ENCODE data around the gene CLCN7. TPM values are rescaled to one million over a fixed set of nuclear protein-coding genes. Genes with fewer than 3 reads are reported as not detected.

The CLCN7 gene
- total and polyA plus RNA-seq, 2 donors (not counting 3 experiments of a cell fraction or from before 2014, with no cell fraction given), result 59.8 to 94.9 TPM

DNA sequence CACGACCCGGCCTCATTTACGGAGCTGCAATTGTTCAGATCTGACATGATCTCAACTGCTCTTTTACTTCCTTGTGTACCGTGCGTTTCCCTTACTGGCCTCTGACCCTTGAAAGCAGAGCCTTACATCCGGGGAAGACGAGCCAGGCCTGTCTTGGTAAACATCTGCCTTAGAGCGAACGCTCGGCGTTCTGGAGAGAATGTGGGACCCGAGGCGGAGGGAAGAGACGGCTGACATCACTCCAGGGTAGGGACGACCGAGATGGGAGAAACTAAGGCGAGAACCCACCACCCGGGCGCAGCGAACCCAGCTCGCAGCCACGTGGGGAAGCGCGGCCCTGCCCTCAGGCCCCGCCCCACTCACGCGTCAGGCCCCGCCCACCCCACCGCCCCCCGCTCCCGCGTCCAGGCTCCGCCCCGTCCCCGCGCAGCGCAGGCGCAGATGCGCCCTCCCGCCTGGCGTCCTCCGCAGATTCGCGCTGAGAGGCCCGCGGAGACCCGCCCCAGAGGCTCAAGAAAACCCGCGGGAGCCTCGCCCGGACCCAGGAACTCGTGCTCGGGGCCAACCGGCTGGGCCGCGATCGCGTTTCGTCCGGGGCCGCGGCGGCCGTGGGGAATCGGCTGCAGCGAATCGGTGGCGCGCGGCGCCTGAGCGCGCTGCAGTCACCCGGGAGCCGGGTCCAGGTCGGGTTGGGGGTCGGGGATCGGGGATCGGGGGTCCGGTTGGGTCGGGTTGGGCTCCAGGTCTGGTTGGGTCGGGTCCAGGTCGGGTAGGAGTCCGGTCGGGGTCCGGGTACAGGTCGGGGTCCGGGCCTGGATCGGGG is 18.3 kb upstream of the CLCN7 start, which contains the start of gene TELO2:
Gene TELO2 (plus strand): TSS at position 438 of the 823 bp plus-strand sequence. CDS start 922 bp downstream, outside the sequence.
- ChIA-PET POLR2A (interaction anchor here (0.7 kb wide), 1 partner anchor 17 kb away, joined by 4 read pairs; no protein-coding TSS in a partner anchor), CTCF (interaction anchor here (0.6 to 2.3 kb wide), 12 partner anchors 10 to 232 kb away, joined by 3 to 24 read pairs (median 6); partner anchors contain the start of genes JPT2 and MAPK8IP3)
- Histone ChIP-seq H3K4me1 (ENCODE audit: control insufficient read depth, extremely low read depth, insufficient read depth, low read length) (peaks cover 15% of the 10 kb centered on the region), H3K4me3 (replicated peaks in 1 of 3; ENCODE audit: insufficient read depth in 1 of 3, low read depth in 1 of 3, low read length in 3 of 3) (peak within 1 kb of the TSS; percentile 67 to 85 (median 77)), H3K9me3 (replicated peaks; ENCODE audit: control insufficient read depth, insufficient read depth, low read length) (no peaks in the 10 kb centered on the region), H3K4me2 (ENCODE audit: insufficient read depth, low read length) (peak within 1 kb of the TSS; percentile 83), H4K20me1 (replicated peaks; ENCODE audit: control insufficient read depth, extremely low read depth, insufficient read depth, low read length) (no peaks in the 10 kb centered on the region), H3K9ac (replicated peaks; ENCODE audit: extremely low read depth, insufficient read depth, low read length) (peak within 1 kb of the TSS; percentile 93), H3K27me3 (ENCODE audit: control insufficient read depth in 2 of 2, insufficient read depth in 2 of 2, low read length in 2 of 2) (no peaks in the 10 kb centered on the region), H3K79me2 (ENCODE audit: control insufficient read depth, insufficient read depth, low read length) (peaks cover 19% of the 10 kb centered on the region), H3K36me3 (ENCODE audit: control insufficient read depth in 2 of 2, extremely low read depth in 1 of 2, insufficient read depth in 2 of 2, low read length in 2 of 2) (peaks cover 3 to 8% of the 10 kb centered on the region in 2 experiments), H3K9me1 (replicated peaks; ENCODE audit: control insufficient read depth, extremely low read depth, insufficient read depth, low read length) (no peaks in the 10 kb centered on the region), H3K27ac (ENCODE audit: insufficient read depth, low read depth, low read length) (peak within 1 kb of the TSS; percentile 84), H2AFZ (ENCODE audit: low read depth, low read length) (peak within 1 kb of the TSS; percentile 98)
- dilution Hi-C loops (cut with MboI; ENCODE audit: extremely low pct_ligation_motif_present, low sequenced_read_pairs) (no loop called here), intact Hi-C loops (cut with micrococcal nuclease) (loop anchor here (5.0 kb wide), 1 partner anchor 214 kb away; the partner anchor contains the start of gene MAPK8IP3)
- DNase-seq (ENCODE audit: low read depth, low spot score) (peak; percentile 63), FAIRE-seq (peak; percentile 68)
- TF ChIP-seq, protein P1, sequence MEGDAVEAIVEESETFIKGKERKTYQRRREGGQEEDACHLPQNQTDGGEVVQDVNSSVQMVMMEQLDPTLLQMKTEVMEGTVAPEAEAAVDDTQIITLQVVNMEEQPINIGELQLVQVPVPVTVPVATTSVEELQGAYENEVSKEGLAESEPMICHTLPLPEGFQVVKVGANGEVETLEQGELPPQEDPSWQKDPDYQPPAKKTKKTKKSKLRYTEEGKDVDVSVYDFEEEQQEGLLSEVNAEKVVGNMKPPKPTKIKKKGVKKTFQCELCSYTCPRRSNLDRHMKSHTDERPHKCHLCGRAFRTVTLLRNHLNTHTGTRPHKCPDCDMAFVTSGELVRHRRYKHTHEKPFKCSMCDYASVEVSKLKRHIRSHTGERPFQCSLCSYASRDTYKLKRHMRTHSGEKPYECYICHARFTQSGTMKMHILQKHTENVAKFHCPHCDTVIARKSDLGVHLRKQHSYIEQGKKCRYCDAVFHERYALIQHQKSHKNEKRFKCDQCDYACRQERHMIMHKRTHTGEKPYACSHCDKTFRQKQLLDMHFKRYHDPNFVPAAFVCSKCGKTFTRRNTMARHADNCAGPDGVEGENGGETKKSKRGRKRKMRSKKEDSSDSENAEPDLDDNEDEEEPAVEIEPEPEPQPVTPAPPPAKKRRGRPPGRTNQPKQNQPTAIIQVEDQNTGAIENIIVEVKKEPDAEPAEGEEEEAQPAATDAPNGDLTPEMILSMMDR (IDR thresholded peaks at IDR 0.05; ENCODE audit: extremely low read depth in 1 of 2, insufficient read depth in 1 of 2, low read depth in 1 of 2, low read length in 2 of 2), result no peak
- TF ChIP-seq POLR2A (IDR thresholded peaks at IDR 0.05; ENCODE audit: low read depth, low read length), result peak; percentile 68
- TF ChIP-seq JUN (IDR thresholded peaks at IDR 0.05; ENCODE audit: borderline replicate concordance, insufficient read depth, insufficient read length, low read depth), result no peak
- peak; percentile 73 for TF ChIP-seq POLR2AphosphoS5 (IDR thresholded peaks at IDR 0.05; ENCODE audit: insufficient read depth, low read depth, low read length)
- peak; percentile 75 for TF ChIP-seq MAX (IDR thresholded peaks at IDR 0.05; ENCODE audit: insufficient read depth, insufficient read length)
- no peak for TF ChIP-seq EZH2 (IDR thresholded peaks at IDR 0.05; ENCODE audit: borderline replicate concordance, low read depth, low read length, severe bottlenecking)
- TF ChIP-seq MYC (IDR thresholded peaks at IDR 0.05; ENCODE audit: low read depth, low read length), result no peak
- no peak for TF ChIP-seq GATA2 (IDR thresholded peaks at IDR 0.05; ENCODE audit: insufficient read depth, insufficient read length, low read depth, low read length)
- TF ChIP-seq FOS (IDR thresholded peaks at IDR 0.05; ENCODE audit: borderline replicate concordance, insufficient read depth, low read length), result no peak
- BruUV-seq (replicated peaks), result TSS peak; percentile 69
